Mucosa of descending colon (tissue), 3 donors: ENCODE results near the gene SLC7A6. TPM values are rescaled to one million over a fixed set of nuclear protein-coding genes. Genes with fewer than 3 reads are reported as not detected.

Source experiments
- ATAC-seq: fragments of 200-7000 bp; cut with Tn5 transposase; one replicate; pipeline ENCODE4 v1.9.1; 2020; ENCODE audit warnings: mild to moderate bottlenecking, moderate library complexity
- DNase-seq, 3 donors: peaks; one replicate each; pipeline ENCODE4 v3.0.0-alpha.2; 2020
- H3K36me3 ChIP-seq: fragments of 200-600 bp; one replicate; pipeline ENCODE4 v1.8.0; 2021; ENCODE audit warnings: low read depth, mild to moderate bottlenecking
- H3K4me1 ChIP-seq: fragments of 200-600 bp; one replicate; pipeline ENCODE4 v1.8.0; 2021; ENCODE audit warnings: low read depth, mild to moderate bottlenecking
- H3K4me3 ChIP-seq: fragments of 200-600 bp; one replicate; pipeline ENCODE4 v1.8.0; 2021; ENCODE audit warnings: mild to moderate bottlenecking
- H3K9me3 ChIP-seq: fragments of 200-600 bp; one replicate; pipeline ENCODE4 v1.8.0; 2021; ENCODE audit warnings: mild to moderate bottlenecking
- intact Hi-C, 2 donors: fragments of 100-400 bp; cut with DNase I in 1 of 2; cut with micrococcal nuclease in 1 of 2; formaldehyde crosslinking; loops; one replicate each; pipeline versions ENCODE4 v1.11.0 to v1.11.1; 2022; cut with DNase I, micrococcal nuclease
- total RNA-seq, 3 donors: library from RNA; stranded (reverse); fragmentation: NEBNext Ultra II Directional in 2 of 3; extraction: Animal tissue kit (Norgen Biotek cat#: 25700) in 2 of 3; gene quantifications; one replicate each; pipeline versions ENCODE4 v1.2.1 to v1.2.4, GENCODE V29; 2021 to 2023
- TF ChIP-seq, protein P1 (sequence below): fragments of 200-600 bp; IDR thresholded peaks from one replicate; pipeline ENCODE4 v1.8.0; 2022; ENCODE audit warnings: antibody characterized with exemption, mild to moderate bottlenecking
- donor health status: DM: no; HTN: no; CAD: no; lungs with moderate emphysema.
- donor health status: DM: no; HTN: no; CAD: no.
- donor health status: DM: no; HTN: yes; CAD: no.

The SLC7A6 gene
- total RNA-seq, 3 donors from 2014 or later: 35.0 to 41.4 (median 37.2) TPM

DNA sequence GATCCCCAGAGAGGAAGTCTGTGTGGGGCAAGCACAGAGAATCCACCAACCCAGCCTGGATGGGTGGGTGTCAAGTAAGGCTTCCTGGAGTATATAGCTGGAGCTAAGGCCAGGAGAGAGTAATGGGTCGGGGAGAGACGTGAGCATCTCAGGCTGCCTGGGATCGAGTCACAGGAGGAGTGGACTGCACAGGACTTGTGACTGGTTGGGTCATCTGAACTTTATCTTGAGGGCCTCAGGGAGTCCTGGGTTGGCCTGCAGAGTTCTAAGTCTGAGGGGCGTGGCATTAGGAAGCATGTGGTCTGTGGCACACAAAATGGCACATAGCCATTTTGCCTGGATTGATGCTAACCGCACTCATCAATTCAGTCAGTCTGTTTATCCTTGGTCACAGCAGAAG is 17.7 kb upstream of the SLC7A6 start:
- DNase-seq (peak in 1 of 3 donors; percentile 30), ATAC-seq (no peak)
- TF ChIP-seq, protein P1, sequence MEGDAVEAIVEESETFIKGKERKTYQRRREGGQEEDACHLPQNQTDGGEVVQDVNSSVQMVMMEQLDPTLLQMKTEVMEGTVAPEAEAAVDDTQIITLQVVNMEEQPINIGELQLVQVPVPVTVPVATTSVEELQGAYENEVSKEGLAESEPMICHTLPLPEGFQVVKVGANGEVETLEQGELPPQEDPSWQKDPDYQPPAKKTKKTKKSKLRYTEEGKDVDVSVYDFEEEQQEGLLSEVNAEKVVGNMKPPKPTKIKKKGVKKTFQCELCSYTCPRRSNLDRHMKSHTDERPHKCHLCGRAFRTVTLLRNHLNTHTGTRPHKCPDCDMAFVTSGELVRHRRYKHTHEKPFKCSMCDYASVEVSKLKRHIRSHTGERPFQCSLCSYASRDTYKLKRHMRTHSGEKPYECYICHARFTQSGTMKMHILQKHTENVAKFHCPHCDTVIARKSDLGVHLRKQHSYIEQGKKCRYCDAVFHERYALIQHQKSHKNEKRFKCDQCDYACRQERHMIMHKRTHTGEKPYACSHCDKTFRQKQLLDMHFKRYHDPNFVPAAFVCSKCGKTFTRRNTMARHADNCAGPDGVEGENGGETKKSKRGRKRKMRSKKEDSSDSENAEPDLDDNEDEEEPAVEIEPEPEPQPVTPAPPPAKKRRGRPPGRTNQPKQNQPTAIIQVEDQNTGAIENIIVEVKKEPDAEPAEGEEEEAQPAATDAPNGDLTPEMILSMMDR: no peak
- H3K9me3 ChIP-seq: no peaks in the 10 kb centered on the region
- H3K4me1 ChIP-seq: peaks cover 16% of the 10 kb centered on the region
- H3K4me3 ChIP-seq: no peak overlapping the region
- intact Hi-C loops: no loop called here
- H3K36me3 ChIP-seq: no peaks in the 10 kb centered on the region

DNA sequence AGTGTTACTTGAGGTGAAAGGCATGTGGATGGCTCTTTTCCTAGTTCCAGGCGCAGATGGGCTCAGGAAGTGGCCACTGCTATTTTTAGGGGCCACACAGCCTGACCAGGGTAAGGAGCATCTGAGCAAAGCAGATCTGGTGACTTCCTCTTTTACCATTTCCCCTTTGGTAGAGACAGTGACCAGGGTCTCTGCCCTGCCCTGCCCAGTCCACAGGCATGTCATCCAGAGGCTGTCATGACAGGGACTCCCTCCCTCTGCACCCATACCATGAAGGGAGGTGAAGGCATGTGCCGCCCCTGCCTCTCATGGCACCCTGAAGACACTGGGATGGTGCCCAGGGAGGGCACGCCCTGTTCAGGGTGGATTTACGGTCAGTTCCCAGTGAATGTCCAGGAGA is 16.9 kb upstream of the SLC7A6 start:
- Histone ChIP-seq H3K4me1 (peaks cover 16% of the 10 kb centered on the region), H3K4me3 (no peak overlapping the region), H3K9me3 (no peaks in the 10 kb centered on the region), H3K36me3 (no peaks in the 10 kb centered on the region)
- intact Hi-C loops: no loop called here
- ATAC-seq (no peak), DNase-seq (peak in 2 of 3 donors; percentile 39 to 47)
- TF ChIP-seq, protein P1: no peak

DNA sequence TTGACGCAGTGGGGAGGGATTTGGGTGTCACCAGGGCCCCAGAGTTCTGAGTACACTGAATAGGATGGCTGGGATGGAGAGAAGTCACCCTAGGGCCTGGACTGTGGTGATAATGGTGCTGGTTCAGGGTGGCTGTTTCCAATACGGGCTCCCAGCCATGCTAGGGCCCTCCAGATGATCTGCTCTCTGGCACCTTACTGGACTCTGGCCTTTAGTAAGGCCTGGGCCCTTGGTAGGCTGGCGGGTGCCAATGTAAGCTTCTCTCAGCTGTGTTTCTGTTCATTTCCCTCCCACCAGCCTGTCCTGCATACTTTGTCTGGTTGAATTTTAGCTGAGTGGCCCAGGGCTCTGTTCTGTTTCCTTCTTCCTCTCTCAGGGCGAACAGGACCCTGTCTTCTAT is 16.4 kb upstream of the SLC7A6 start:
- H3K36me3 ChIP-seq: no peaks in the 10 kb centered on the region
- intact Hi-C loops: no loop called here
- no peak for ATAC-seq
- TF ChIP-seq, protein P1: no peak
- no peaks in the 10 kb centered on the region for H3K9me3 ChIP-seq
- H3K4me1 ChIP-seq: peaks cover 16% of the 10 kb centered on the region
- no peak overlapping the region for H3K4me3 ChIP-seq
- peak in 1 of 3 donors; percentile 16 for DNase-seq

DNA sequence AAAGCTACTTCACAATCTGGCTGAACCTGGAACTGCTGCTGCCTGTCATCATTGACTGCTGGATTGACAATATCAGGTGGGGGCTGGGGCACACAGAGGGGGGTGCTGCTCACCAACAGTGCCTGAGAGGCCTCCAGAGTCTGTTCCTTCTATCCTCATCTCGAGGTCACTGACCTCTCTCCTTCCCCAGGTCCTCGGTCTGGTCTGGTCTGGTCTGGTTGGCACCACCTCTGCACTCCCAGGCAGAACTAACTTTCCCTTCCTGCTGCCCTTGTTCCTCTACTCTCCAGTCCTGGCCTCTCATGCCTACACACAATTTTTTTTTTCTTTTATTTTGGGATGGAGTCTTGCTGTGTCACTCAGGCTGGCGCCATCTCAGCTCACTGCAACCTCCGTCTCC is 15.0 kb upstream of the SLC7A6 start:
- no peaks in the 10 kb centered on the region for H3K36me3 ChIP-seq
- no peak for ATAC-seq
- intact Hi-C loops: no loop called here

DNA sequence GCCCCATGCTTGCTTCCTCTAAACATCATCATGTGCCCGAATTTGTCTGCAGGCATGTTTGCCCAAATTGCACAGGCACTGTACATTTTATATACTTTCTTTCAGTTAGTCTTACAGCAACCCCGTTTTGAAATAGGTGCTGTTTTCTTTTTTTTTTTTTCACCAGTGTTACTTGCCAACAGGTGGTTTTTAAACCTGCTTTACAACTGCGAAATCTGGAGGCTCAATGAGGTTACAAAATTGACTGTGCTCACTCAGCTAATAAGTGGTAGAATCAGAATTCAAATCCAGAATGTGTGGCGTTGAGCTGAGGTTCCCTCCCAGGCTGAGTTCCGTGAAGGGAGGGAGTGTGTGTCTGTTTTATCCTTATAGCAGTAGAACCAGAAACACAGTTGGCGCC is 13.4 kb upstream of the SLC7A6 start:
- TF ChIP-seq, protein P1: no peak

More for the DNA sequence above, 15.0 kb upstream of the SLC7A6 start:
- TF ChIP-seq, protein P1: no peak
- H3K4me3 ChIP-seq: no peak overlapping the region
- no peak for DNase-seq
- no peaks in the 10 kb centered on the region for H3K9me3 ChIP-seq
- peaks cover 13% of the 10 kb centered on the region for H3K4me1 ChIP-seq

DNA sequence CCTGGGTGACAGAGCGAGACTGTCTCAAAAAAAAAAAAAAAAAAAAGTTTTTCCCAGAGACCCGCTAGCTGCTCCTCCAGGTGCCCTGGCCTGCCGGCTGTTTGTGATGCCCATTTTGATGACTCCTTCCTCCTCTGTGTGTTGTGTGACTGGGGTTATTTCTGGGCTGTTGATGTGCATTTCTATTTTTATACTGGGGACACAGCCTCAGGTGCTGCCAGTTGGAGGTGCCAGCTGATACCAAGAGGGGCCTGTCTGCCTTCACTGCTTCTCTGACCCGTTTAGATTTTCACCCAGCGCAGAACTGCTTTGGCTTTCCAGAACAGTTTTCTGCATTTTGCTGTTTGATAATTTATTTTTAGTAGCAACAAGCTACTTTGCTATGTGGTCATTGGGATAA is 12.5 kb upstream of the SLC7A6 start:
- no peak for ATAC-seq
- no peaks in the 10 kb centered on the region for H3K9me3 ChIP-seq
- intact Hi-C loops: no loop called here
- no peak overlapping the region for H3K4me3 ChIP-seq
- TF ChIP-seq, protein P1: no peak
- no peaks in the 10 kb centered on the region for H3K36me3 ChIP-seq
- H3K4me1 ChIP-seq: peaks cover 2% of the 10 kb centered on the region
- no peak for DNase-seq

More for the DNA sequence above, 13.4 kb upstream of the SLC7A6 start:
- no peaks in the 10 kb centered on the region for H3K9me3 ChIP-seq
- H3K4me3 ChIP-seq: no peak overlapping the region
- DNase-seq (no peak), ATAC-seq (no peak)
- peaks cover 7% of the 10 kb centered on the region for H3K4me1 ChIP-seq
- intact Hi-C loops: no loop called here
- no peaks in the 10 kb centered on the region for H3K36me3 ChIP-seq
